PC-9 (cell line): ENCODE data around the gene THAP12. TPM values are rescaled to one million over a fixed set of nuclear protein-coding genes. Genes with fewer than 3 reads are reported as not detected.

Experiments used
- BruUV-seq: library from RNA; stranded (reverse); fragments of 400-500 nt; replicated peaks from 2 replicates; lab custom pipeline; 2021; lab: Mats Ljungman, UMichigan
- CTCF ChIA-PET: fragments of 300-600 bp; sonication (Branson Sonifier 250); formaldehyde crosslinking; loops from one replicate; lab custom pipeline; 2022; ENCODE audit warnings: antibody characterized with exemption; lab: Charles Lee
- POLR2A ChIA-PET: fragments of 300-600 bp; sonication (Branson Sonifier 250); formaldehyde crosslinking; loops from one replicate; lab custom pipeline; 2022; ENCODE audit warnings: antibody characterized with exemption; ENCODE audit not compliant: unreplicated experiment; lab: Charles Lee
- DNase-seq, 2 experiments: peaks; one replicate each; pipeline versions ENCODE4 v3.0.0 to v3.0.0-alpha.2; 2015 to 2022; ENCODE audit warnings: mixed read lengths in 1 of 2
- H2AFZ ChIP-seq: fragments of 200-600 bp; sonication (generic); 2 replicates; pipeline ENCODE4 v1.8.1; 2017; ENCODE audit warnings: antibody characterized with exemption
- H3F3A ChIP-seq: fragments of 200-600 bp; sonication (generic); 2 replicates; pipeline ENCODE4 v1.8.1; 2017; ENCODE audit warnings: antibody characterized with exemption, mild to moderate bottlenecking, low read depth; ENCODE audit not compliant: insufficient read depth
- H3K27ac ChIP-seq: fragments of 200-600 bp; sonication (generic); 2 replicates; pipeline ENCODE4 v1.6.1; 2016; ENCODE audit warnings: mixed run types
- H3K27me3 ChIP-seq: fragments of 200-600 bp; sonication (generic); 2 replicates; pipeline ENCODE4 v1.6.1; 2016; ENCODE audit warnings: low read depth, mixed run types; ENCODE audit not compliant: insufficient read depth
- H3K36me3 ChIP-seq: fragments of 200-600 bp; sonication (generic); 2 replicates; pipeline ENCODE4 v1.6.1; 2016; ENCODE audit warnings: low read depth, mixed run types
- H3K4me1 ChIP-seq: fragments of 200-600 bp; sonication (generic); replicated peaks from 2 replicates; pipeline ENCODE4 v1.6.1; 2016; ENCODE audit warnings: mixed run types; ENCODE audit not compliant: insufficient read depth
- H3K4me2 ChIP-seq: fragments of 200-600 bp; sonication (generic); 2 replicates; pipeline ENCODE4 v1.6.1; 2017; ENCODE audit warnings: mixed run types
- H3K4me3 ChIP-seq: fragments of 200-600 bp; sonication (generic); 2 replicates; pipeline ENCODE4 v1.6.1; 2016; ENCODE audit warnings: mixed run types
- H3K79me2 ChIP-seq: fragments of 200-600 bp; sonication (generic); 2 replicates; pipeline ENCODE4 v1.6.1; 2017; ENCODE audit warnings: low read depth, mixed run types
- H3K9me2 ChIP-seq: fragments of 200-600 bp; sonication (generic); 2 replicates; pipeline ENCODE4 v1.8.1; 2017; ENCODE audit warnings: mild to moderate bottlenecking; ENCODE audit not compliant: insufficient read depth
- H3K9me3 ChIP-seq: fragments of 200-600 bp; sonication (generic); 2 replicates; pipeline ENCODE4 v1.8.1; 2016; ENCODE audit warnings: low read depth; ENCODE audit not compliant: insufficient read depth
- H4K20me1 ChIP-seq: fragments of 200-600 bp; sonication (generic); 2 replicates; pipeline ENCODE4 v1.8.1; 2017; ENCODE audit not compliant: insufficient read depth
- CTCF ChIP-seq: fragments of 200-600 bp; sonication (generic); conservative IDR thresholded peaks from 2 replicates; pipeline ENCODE4 v1.6.1; 2017; ENCODE audit warnings: mixed run types, antibody characterized with exemption, mild to moderate bottlenecking, moderate library complexity
- EZH2 ChIP-seq: fragments of 200-600 bp; sonication (generic); IDR thresholded peaks from 2 replicates; pipeline ENCODE4 v1.8.0; 2017; ENCODE audit warnings: antibody characterized with exemption, low read depth
- intact Hi-C: fragments of 100-400 bp; cut with micrococcal nuclease; formaldehyde crosslinking; loops from one replicate; pipeline ENCODE4 v1.10.0; 2022; ENCODE audit not compliant: unreplicated experiment
- total RNA-seq: library from RNA; stranded (reverse); gene quantifications from 2 replicates; pipeline ENCODE4 v1.2.3, GENCODE V29; 2021

The THAP12 gene
- total RNA-seq, 1 experiment from 2014 or later, result 52.3 TPM

- Histone ChIP-seq H3K9me3 (no peaks in the 10 kb centered on the region), H2AFZ (no peak overlapping the region), H3K9me2 (no peaks in the 10 kb centered on the region), H3K4me2 (no peak overlapping the region), H3K36me3 (no peaks in the 10 kb centered on the region), H3K4me3 (no peak overlapping the region), H3K27ac (no peak overlapping the region), H3K4me1 (no peaks in the 10 kb centered on the region), H3F3A (no peaks in the 10 kb centered on the region), H3K27me3 (no peaks in the 10 kb centered on the region), H4K20me1 (no peaks in the 10 kb centered on the region), H3K79me2 (no peaks in the 10 kb centered on the region)
- ChIA-PET POLR2A (interaction anchor here (0.6 kb wide), 1 partner anchor 929 kb away, joined by 4 read pairs; no protein-coding TSS in a partner anchor), CTCF (interaction anchor here (0.6 kb wide), 2 partner anchors 417 to 770 kb away, joined by 4 to 6 read pairs; no protein-coding TSS in a partner anchor)
- intact Hi-C loops, result no loop called here
- BruUV-seq, result no TSS peak
- no peak for DNase-seq
- TF ChIP-seq EZH2, result no peak
- no peak for TF ChIP-seq CTCF
These were observed 69.9 kb downstream of the THAP12 start for GRCh38 chr11:76310832-76311595.

GRCh38 chr11:76307978-76308747 is 72.8 kb downstream of the THAP12 start:
- Histone ChIP-seq H3K4me2 (no peak overlapping the region), H3K4me3 (no peak overlapping the region), H3K9me3 (no peaks in the 10 kb centered on the region), H4K20me1 (no peaks in the 10 kb centered on the region), H3K4me1 (no peaks in the 10 kb centered on the region), H2AFZ (no peak overlapping the region), H3K27me3 (no peaks in the 10 kb centered on the region), H3K9me2 (no peaks in the 10 kb centered on the region), H3K79me2 (no peaks in the 10 kb centered on the region), H3K27ac (no peak overlapping the region), H3K36me3 (no peaks in the 10 kb centered on the region), H3F3A (no peaks in the 10 kb centered on the region)
- ChIA-PET CTCF (no interaction called here), POLR2A (no interaction called here)
- no TSS peak for BruUV-seq
- DNase-seq, result no peak
- intact Hi-C loops, result no loop called here
- TF ChIP-seq EZH2, result no peak
- TF ChIP-seq CTCF, result no peak

GRCh38 chr11:76307396-76307795 is 73.5 kb downstream of the THAP12 start:
- no peak overlapping the region for H3K27ac ChIP-seq
- intact Hi-C loops, result no loop called here
- ChIA-PET POLR2A (no interaction called here), CTCF (interaction anchor here (0.6 kb wide), 1 partner anchor 241 kb away, joined by 3 read pairs; no protein-coding TSS in a partner anchor)
- no peak overlapping the region for H2AFZ ChIP-seq
- H3K4me1 ChIP-seq, result no peaks in the 10 kb centered on the region
- H3K9me2 ChIP-seq, result no peaks in the 10 kb centered on the region
- no TSS peak for BruUV-seq
- DNase-seq, result no peak
- no peak overlapping the region for H3K4me2 ChIP-seq
- no peaks in the 10 kb centered on the region for H3K36me3 ChIP-seq
- no peak overlapping the region for H3K4me3 ChIP-seq
- H3K27me3 ChIP-seq, result no peaks in the 10 kb centered on the region
- H3K9me3 ChIP-seq, result no peaks in the 10 kb centered on the region
- H3F3A ChIP-seq, result no peaks in the 10 kb centered on the region
- no peaks in the 10 kb centered on the region for H4K20me1 ChIP-seq
- TF ChIP-seq CTCF (no peak), EZH2 (no peak)
- no peaks in the 10 kb centered on the region for H3K79me2 ChIP-seq
